Fibroblast of lung (primary cell): Measurements from ENCODE around the gene SCGB1C2. TPM values are rescaled to one million over a fixed set of nuclear protein-coding genes. Genes with fewer than 3 reads are reported as not detected.
A peak's percentile ranks its signal among the peaks of the same experiment; 100 is the strongest.

Experiments
- DNase-seq, 2 donors: peaks; one replicate each; pipeline versions ENCODE4 v3.0.0 to v3.0.0-alpha.2; 2010; ENCODE audit warnings: low read depth in 2 of 2
- H2AFZ ChIP-seq: 2 replicates; pipeline ENCODE4 v1.5.1; 2012; ENCODE audit warnings: low read length, control low read depth, inconsistent platforms
- H3K27ac ChIP-seq: 2 replicates; pipeline ENCODE4 v1.5.1; 2011; ENCODE audit warnings: low read length, control low read depth; ENCODE audit not compliant: insufficient read depth
- H3K27me3 ChIP-seq: 2 replicates; pipeline ENCODE4 v1.5.1; 2011; ENCODE audit warnings: mild to moderate bottlenecking, low read length; ENCODE audit not compliant: control insufficient read depth, insufficient read depth
- H3K36me3 ChIP-seq: 2 replicates; pipeline ENCODE4 v1.5.1; 2011; ENCODE audit warnings: low read length; ENCODE audit not compliant: control insufficient read depth, insufficient read depth
- H3K4me1 ChIP-seq: 2 replicates; pipeline ENCODE4 v1.5.1; 2011; ENCODE audit warnings: low read length; ENCODE audit not compliant: control insufficient read depth, insufficient read depth; ENCODE audit errors: extremely low read depth
- H3K4me2 ChIP-seq: 2 replicates; pipeline ENCODE4 v1.5.1; 2011; ENCODE audit warnings: low read length, control low read depth; ENCODE audit not compliant: insufficient read depth; ENCODE audit errors: extremely low read depth
- H3K4me3 ChIP-seq, 4 experiments: fragments of 200-600 bp in 1 of 4; sonication (generic) in 1 of 4; replicated peaks in 1 of 4; 2 replicates each; pipeline ENCODE4 v1.5.1; 2011 to 2016; ENCODE audit warnings: low read length in 4 of 4, low read depth in 3 of 4, mild to moderate bottlenecking in 3 of 4, control low read depth in 2 of 4, inconsistent platforms in 1 of 4, mixed read lengths in 1 of 4; ENCODE audit not compliant: insufficient read depth in 1 of 4; ENCODE audit errors: control extremely low read depth in 1 of 4
- H3K79me2 ChIP-seq: 2 replicates; pipeline ENCODE4 v1.5.1; 2012; ENCODE audit warnings: mild to moderate bottlenecking, low read length, inconsistent platforms; ENCODE audit not compliant: control insufficient read depth, insufficient read depth
- H3K9ac ChIP-seq: 2 replicates; pipeline ENCODE4 v1.5.1; 2011; ENCODE audit warnings: mild to moderate bottlenecking, low read length, control low read depth; ENCODE audit not compliant: insufficient read depth
- H3K9me3 ChIP-seq: 2 replicates; pipeline ENCODE4 v1.5.1; 2012; ENCODE audit warnings: low read depth, low read length; ENCODE audit not compliant: control insufficient read depth, insufficient read depth
- H4K20me1 ChIP-seq: 2 replicates; pipeline ENCODE4 v1.5.1; 2011; ENCODE audit warnings: low read length; ENCODE audit not compliant: control insufficient read depth, insufficient read depth; ENCODE audit errors: extremely low read depth
- EZH2 ChIP-seq: IDR thresholded peaks from 2 replicates; pipeline ENCODE4 v1.5.1; 2012; ENCODE audit warnings: low read length, control low read depth, mild to moderate bottlenecking; ENCODE audit errors: missing control alignments
- polyA plus RNA-seq, 2 donors: library from polyadenylated mRNA; depleted of rRNA in 1 of 2; stranded (reverse) in 1 of 2; unstranded in 1 of 2; fragments of >200 nt; gene quantifications; 2 replicates each; pipeline ENCODE4 v1.2.1, GENCODE V29; 2011 to 2012; ENCODE audit warnings: missing spikeins in 1 of 2
- total RNA-seq: library from RNA; depleted of rRNA; stranded (reverse); fragments of >200 nt; gene quantifications from 2 replicates; pipeline ENCODE4 v1.2.1, GENCODE V29; 2014
- TF ChIP-seq, protein P1 (sequence below), 2 donors: IDR thresholded peaks in 1 of 2; conservative IDR thresholded peaks in 1 of 2; 1 replicate in 1 of 2; 2 replicates in 1 of 2; pipeline ENCODE4 v1.5.1; 2011 to 2012; ENCODE audit warnings: low read length in 2 of 2, control low read depth in 1 of 2, inconsistent platforms in 1 of 2, low read depth in 1 of 2, mild to moderate bottlenecking in 1 of 2

Gene SCGB1C2
- total and polyA plus RNA-seq, 2 donors (not counting 1 experiment from before 2014, with no cell fraction given), result not detected

DNA sequence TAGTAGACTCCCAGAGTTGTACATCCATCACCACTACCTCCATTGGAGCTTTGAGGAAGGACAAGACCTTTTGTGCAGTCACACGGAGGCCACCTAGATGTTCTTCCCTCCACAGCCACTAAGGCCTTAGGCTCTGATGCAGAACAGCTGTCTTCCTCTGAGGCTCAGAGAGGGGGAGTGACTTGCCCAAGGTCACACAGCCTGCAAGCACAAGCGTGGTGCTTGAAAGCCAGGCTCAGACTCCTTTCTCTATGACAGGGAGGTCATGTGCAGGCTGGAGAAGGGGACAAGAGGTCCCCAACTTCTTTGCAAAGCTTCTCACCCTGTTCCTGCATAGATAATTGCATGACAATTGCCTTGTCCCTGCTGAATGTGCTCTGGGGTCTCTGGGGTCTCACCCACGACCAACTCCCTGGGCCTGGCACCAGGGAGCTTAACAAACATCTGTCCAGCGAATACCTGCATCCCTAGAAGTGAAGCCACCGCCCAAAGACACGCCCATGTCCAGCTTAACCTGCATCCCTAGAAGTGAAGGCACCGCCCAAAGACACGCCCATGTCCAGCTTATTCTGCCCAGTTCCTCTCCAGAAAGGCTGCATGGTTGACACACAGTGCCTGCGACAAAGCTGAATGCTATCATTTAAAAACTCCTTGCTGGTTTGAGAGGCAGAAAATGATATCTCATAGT is 12.7 kb downstream of the SCGB1C2 start:
- H3K36me3 ChIP-seq, result no peaks in the 10 kb centered on the region
- H2AFZ ChIP-seq, result no peak overlapping the region
- H4K20me1 ChIP-seq, result no peaks in the 10 kb centered on the region
- H3K9ac ChIP-seq, result no peak overlapping the region
- H3K4me2 ChIP-seq, result no peak overlapping the region
- no peaks in the 10 kb centered on the region for H3K27me3 ChIP-seq
- H3K9me3 ChIP-seq, result no peaks in the 10 kb centered on the region
- no peaks in the 10 kb centered on the region for H3K4me1 ChIP-seq
- no peaks in the 10 kb centered on the region for H3K79me2 ChIP-seq
- TF ChIP-seq, protein P1, sequence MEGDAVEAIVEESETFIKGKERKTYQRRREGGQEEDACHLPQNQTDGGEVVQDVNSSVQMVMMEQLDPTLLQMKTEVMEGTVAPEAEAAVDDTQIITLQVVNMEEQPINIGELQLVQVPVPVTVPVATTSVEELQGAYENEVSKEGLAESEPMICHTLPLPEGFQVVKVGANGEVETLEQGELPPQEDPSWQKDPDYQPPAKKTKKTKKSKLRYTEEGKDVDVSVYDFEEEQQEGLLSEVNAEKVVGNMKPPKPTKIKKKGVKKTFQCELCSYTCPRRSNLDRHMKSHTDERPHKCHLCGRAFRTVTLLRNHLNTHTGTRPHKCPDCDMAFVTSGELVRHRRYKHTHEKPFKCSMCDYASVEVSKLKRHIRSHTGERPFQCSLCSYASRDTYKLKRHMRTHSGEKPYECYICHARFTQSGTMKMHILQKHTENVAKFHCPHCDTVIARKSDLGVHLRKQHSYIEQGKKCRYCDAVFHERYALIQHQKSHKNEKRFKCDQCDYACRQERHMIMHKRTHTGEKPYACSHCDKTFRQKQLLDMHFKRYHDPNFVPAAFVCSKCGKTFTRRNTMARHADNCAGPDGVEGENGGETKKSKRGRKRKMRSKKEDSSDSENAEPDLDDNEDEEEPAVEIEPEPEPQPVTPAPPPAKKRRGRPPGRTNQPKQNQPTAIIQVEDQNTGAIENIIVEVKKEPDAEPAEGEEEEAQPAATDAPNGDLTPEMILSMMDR (conservative IDR thresholded peaks at IDR 0.05 in 1 of 2, IDR thresholded peaks at IDR 0.05 in 1 of 2; ENCODE audit: low read depth in 1 of 2, low read length in 2 of 2), result no peak
- no peak for TF ChIP-seq EZH2
- no peak overlapping the region for H3K4me3 ChIP-seq
- DNase-seq, result no peak
- no peak overlapping the region for H3K27ac ChIP-seq

DNA sequence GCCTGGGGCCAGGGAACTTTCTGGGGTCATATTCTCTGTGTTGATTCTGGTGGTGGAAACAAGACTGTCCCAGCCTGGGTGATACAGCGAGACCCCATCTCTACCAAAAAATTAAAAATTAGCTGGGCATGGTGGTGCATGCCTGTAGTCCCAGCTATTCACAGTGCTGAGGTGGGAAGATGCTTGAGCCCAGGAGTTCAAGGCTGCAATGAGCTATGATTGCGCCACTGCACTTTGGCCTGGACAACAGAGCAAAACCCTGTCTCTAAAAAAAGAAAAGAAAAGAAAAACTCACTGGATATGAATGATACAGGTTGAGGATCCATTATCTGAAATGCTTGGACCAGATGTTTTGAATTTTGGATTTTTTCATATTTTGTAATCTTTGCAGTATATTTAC is 13.6 kb downstream of the SCGB1C2 start:
- Histone ChIP-seq H2AFZ (no peak overlapping the region), H3K27me3 (no peaks in the 10 kb centered on the region), H3K4me1 (no peaks in the 10 kb centered on the region), H3K4me3 (no peak overlapping the region), H3K4me2 (no peak overlapping the region), H4K20me1 (no peaks in the 10 kb centered on the region), H3K36me3 (no peaks in the 10 kb centered on the region), H3K9me3 (no peaks in the 10 kb centered on the region), H3K79me2 (no peaks in the 10 kb centered on the region), H3K9ac (no peak overlapping the region), H3K27ac (no peak overlapping the region)
- no peak for DNase-seq
- TF ChIP-seq, protein P1 (conservative IDR thresholded peaks at IDR 0.05 in 1 of 2, IDR thresholded peaks at IDR 0.05 in 1 of 2; ENCODE audit: low read depth in 1 of 2, low read length in 2 of 2), result no peak
- no peak for TF ChIP-seq EZH2

DNA sequence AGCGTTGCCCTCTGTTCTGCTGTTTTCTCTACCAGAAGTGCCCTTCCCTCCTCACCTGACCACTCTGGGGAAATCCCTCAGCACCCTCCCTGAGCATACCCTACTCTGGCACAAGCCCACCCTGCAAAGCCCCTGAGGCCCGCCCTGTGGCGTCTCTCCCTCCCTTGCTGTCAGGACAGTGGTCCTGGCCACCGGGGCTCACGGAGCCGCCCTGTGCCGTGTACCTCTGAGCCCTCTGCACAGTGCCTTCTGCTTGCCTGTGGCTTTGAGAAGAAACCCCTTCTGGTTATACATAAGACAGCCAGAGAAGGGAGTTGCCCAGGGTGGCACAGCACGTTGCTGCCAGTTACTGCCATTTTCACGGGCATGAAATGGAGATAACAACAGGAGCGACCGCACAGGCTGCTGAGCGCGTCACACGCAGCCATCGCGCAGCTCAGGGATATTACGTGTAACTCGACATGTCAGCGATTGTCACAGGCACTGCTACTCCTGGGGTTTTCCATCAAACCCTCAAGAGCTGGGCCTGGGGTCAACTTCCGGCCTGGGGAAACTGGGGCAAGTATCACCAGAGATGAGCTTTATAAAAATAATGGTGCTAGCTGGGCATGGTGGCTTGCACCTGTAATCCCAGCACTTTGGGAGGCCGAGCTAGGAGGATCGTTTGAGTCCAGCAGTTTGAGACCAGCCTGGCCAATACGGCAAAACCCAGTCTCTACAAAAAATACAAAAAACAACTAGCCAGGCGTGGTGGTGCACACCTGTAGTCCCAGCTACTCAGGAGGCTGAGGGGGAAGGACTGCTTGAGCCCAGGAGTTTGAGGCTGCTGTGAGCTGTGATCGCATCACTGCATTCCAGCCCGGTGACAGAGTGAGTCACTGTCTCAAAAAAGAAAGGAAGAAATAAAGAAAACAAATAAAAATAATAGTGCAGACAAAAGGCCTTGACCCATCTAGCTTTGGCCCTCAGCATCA is 14.8 kb downstream of the SCGB1C2 start:
- Histone ChIP-seq H3K4me2 (no peak overlapping the region), H3K9ac (no peak overlapping the region), H3K4me1 (no peaks in the 10 kb centered on the region), H3K79me2 (no peaks in the 10 kb centered on the region), H3K27ac (no peak overlapping the region), H3K4me3 (no peak overlapping the region), H3K36me3 (no peaks in the 10 kb centered on the region), H4K20me1 (no peaks in the 10 kb centered on the region), H3K9me3 (no peaks in the 10 kb centered on the region), H2AFZ (no peak overlapping the region), H3K27me3 (no peaks in the 10 kb centered on the region)
- no peak for TF ChIP-seq EZH2
- TF ChIP-seq, protein P1 (conservative IDR thresholded peaks at IDR 0.05 in 1 of 2, IDR thresholded peaks at IDR 0.05 in 1 of 2; ENCODE audit: low read depth in 1 of 2, low read length in 2 of 2), result no peak
- peak in 1 of 2 donors; percentile 18 for DNase-seq
